NCI-H1417 treated with DMSO at 0.1 percent for 48 hours (cell line): ENCODE results near the gene MRPL21.
A peak's percentile ranks its signal among the peaks of the same experiment; 100 is the strongest.

Experiments
- DNase-seq: peaks from one replicate; lab custom pipeline; 2025; lab: John Stamatoyannopoulos, UW

The MRPL21 gene

GRCh38 chr11:68935066-68935465 is 31.4 kb upstream of the MRPL21 start:
- no peak for DNase-seq

GRCh38 chr11:68934666-68935065 is 31.0 kb upstream of the MRPL21 start:
- DNase-seq, result no peak

- DNase-seq, result no peak
These were observed 30.7 kb upstream of the MRPL21 start for GRCh38 chr11:68934321-68934645.

- peak; percentile 44 for DNase-seq
These were observed 30.1 kb upstream of the MRPL21 start for GRCh38 chr11:68933605-68934320.

- DNase-seq, result no peak
These were observed 29.4 kb upstream of the MRPL21 start for GRCh38 chr11:68932933-68933577.

GRCh38 chr11:68932358-68932757 is 28.7 kb upstream of the MRPL21 start:
- no peak for DNase-seq

GRCh38 chr11:68931911-68932310 is 28.3 kb upstream of the MRPL21 start:
- no peak for DNase-seq

- no peak for DNase-seq
These were observed 27.6 kb upstream of the MRPL21 start for GRCh38 chr11:68930991-68931855.

- no peak for DNase-seq
These were observed 26.3 kb upstream of the MRPL21 start for GRCh38 chr11:68929706-68930570.

- no peak for DNase-seq
These were observed 25.5 kb upstream of the MRPL21 start for GRCh38 chr11:68929135-68929534.

- DNase-seq, result no peak
These were observed 24.7 kb upstream of the MRPL21 start for GRCh38 chr11:68928136-68928880.

GRCh38 chr11:68927280-68928135 is 23.9 kb upstream of the MRPL21 start:
- no peak for DNase-seq

GRCh38 chr11:68925611-68926010 is 22.0 kb upstream of the MRPL21 start:
- no peak for DNase-seq

GRCh38 chr11:68924073-68924925 is 20.7 kb upstream of the MRPL21 start:
- no peak for DNase-seq

GRCh38 chr11:68923614-68924013 is 20.0 kb upstream of the MRPL21 start:
- DNase-seq, result no peak

GRCh38 chr11:68916439-68916838 is 12.8 kb upstream of the MRPL21 start:
- no peak for DNase-seq

GRCh38 chr11:68914761-68915160 is 11.1 kb upstream of the MRPL21 start:
- DNase-seq, result no peak

- no peak for DNase-seq
These were observed 9.6 kb upstream of the MRPL21 start for GRCh38 chr11:68913188-68913587.

GRCh38 chr11:68912254-68912653 is 8.6 kb upstream of the MRPL21 start:
- no peak for DNase-seq
